Stimulated activated CD4-positive, alpha-beta T cell treated with anti-CD3 and anti-CD28 coated beads, Interleukin-12 subunit alpha, Interleukin-12 subunit beta, amount 100 ng/mL, for 24 hours (primary cell): ENCODE measurements around the gene MCM3.

Source experiments
- DNase-seq, 2 experiments: peaks; one replicate each; pipeline ENCODE4 v3.0.0-alpha.2; 2020; ENCODE audit warnings: low read depth in 2 of 2

The MCM3 gene

GRCh38 chr6:52284460-52285176 is at the start of gene MCM3:
TSS of gene MCM3 (minus strand) at chr6:52284742. CDS start at chr6:52284674, 68 bp downstream.
- peak; percentile 89 to 90 for DNase-seq

- DNase-seq, result no peak
These were observed 49.3 kb upstream of the MCM3 start for GRCh38 chr6:52333840-52334200.

- no peak for DNase-seq
These were observed 47.4 kb upstream of the MCM3 start for GRCh38 chr6:52331793-52332457.

GRCh38 chr6:52330470-52330869 is 45.9 kb upstream of the MCM3 start:
- DNase-seq, result no peak

- DNase-seq, result no peak
These were observed 44.2 kb upstream of the MCM3 start for GRCh38 chr6:52328729-52329128.

GRCh38 chr6:52328303-52328662 is 43.7 kb upstream of the MCM3 start:
- DNase-seq, result no peak

GRCh38 chr6:52326540-52327364 is 42.2 kb upstream of the MCM3 start:
- DNase-seq, result no peak

GRCh38 chr6:52325695-52326471 is 41.3 kb upstream of the MCM3 start:
- no peak for DNase-seq

GRCh38 chr6:52324189-52324588 is 39.6 kb upstream of the MCM3 start:
- no peak for DNase-seq

GRCh38 chr6:52317841-52318581 is 33.5 kb upstream of the MCM3 start:
- DNase-seq, result no peak

- DNase-seq, result no peak
These were observed 32.7 kb upstream of the MCM3 start for GRCh38 chr6:52317211-52317610.

GRCh38 chr6:52314752-52315151 is 30.2 kb upstream of the MCM3 start:
- no peak for DNase-seq

- DNase-seq, result no peak
These were observed 27.9 kb upstream of the MCM3 start for GRCh38 chr6:52312461-52312860.

- no peak for DNase-seq
These were observed 26.4 kb upstream of the MCM3 start for GRCh38 chr6:52310932-52311331.

- DNase-seq, result no peak
These were observed 23.4 kb upstream of the MCM3 start for GRCh38 chr6:52307900-52308372.

GRCh38 chr6:52306972-52307870 is 22.7 kb upstream of the MCM3 start:
- DNase-seq, result no peak

GRCh38 chr6:52305948-52306767 is 21.6 kb upstream of the MCM3 start:
- DNase-seq, result no peak

- DNase-seq, result no peak
These were observed 20.9 kb upstream of the MCM3 start for GRCh38 chr6:52305411-52305810.

GRCh38 chr6:52304983-52305390 is 20.4 kb upstream of the MCM3 start:
- DNase-seq, result no peak
